Sigmoid colon (tissue), 3 donors: ENCODE measurements around the gene DCX.

ENCODE experiments used
- POLR2A ChIP-seq, 2 donors: fragments of 450-650 bp; IDR thresholded peaks; one replicate each; pipeline ENCODE4 v1.6.1; 2016; ENCODE audit warnings: antibody characterized with exemption in 2 of 2, mild to moderate bottlenecking in 2 of 2, moderate library complexity in 2 of 2
- TF ChIP-seq, protein P1 (sequence below), 4 experiments: fragments of 450-650 bp in 3 of 4; fragments of 200-600 bp in 1 of 4; IDR thresholded peaks; one replicate each; pipeline ENCODE4 v1.5.1; 2016 to 2019; ENCODE audit warnings: antibody characterized with exemption in 4 of 4, mild to moderate bottlenecking in 3 of 4, moderate library complexity in 2 of 4

DNA sequence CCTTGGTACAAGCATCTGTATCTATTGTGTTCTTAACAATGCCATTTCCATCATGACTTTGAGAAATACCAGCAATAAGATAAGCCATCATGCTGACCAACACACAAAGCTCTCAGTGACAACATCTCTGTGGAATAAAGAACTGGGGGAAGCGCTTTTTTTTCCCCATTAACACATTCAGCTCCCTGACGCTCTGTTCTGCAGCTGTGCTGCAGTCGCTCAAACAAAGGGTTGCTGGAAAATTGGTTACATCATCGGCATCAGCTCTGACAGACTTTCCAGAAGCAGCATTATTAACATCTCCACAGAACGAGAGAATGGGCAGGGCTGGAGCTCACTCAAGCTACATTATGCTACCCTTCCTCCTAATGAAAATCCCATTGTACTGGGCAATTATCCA is 39.9 kb downstream of the DCX start:
- no peak for TF ChIP-seq POLR2A (IDR thresholded peaks at IDR 0.05)
- TF ChIP-seq, protein P1, sequence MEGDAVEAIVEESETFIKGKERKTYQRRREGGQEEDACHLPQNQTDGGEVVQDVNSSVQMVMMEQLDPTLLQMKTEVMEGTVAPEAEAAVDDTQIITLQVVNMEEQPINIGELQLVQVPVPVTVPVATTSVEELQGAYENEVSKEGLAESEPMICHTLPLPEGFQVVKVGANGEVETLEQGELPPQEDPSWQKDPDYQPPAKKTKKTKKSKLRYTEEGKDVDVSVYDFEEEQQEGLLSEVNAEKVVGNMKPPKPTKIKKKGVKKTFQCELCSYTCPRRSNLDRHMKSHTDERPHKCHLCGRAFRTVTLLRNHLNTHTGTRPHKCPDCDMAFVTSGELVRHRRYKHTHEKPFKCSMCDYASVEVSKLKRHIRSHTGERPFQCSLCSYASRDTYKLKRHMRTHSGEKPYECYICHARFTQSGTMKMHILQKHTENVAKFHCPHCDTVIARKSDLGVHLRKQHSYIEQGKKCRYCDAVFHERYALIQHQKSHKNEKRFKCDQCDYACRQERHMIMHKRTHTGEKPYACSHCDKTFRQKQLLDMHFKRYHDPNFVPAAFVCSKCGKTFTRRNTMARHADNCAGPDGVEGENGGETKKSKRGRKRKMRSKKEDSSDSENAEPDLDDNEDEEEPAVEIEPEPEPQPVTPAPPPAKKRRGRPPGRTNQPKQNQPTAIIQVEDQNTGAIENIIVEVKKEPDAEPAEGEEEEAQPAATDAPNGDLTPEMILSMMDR (IDR thresholded peaks at IDR 0.05): no peak
